Hypothalamus (tissue), 51 donors: ENCODE measurements around the gene ZDHHC7.
"Not testable (repeated sequence)": the region's sequence is repeated elsewhere in the genome, so short reads cannot be mapped to it uniquely, and the experiment has no call there.

ENCODE experiments used
- DNase-seq, 51 donors: peaks; one replicate each; lab custom pipeline; 2025; lab: John Stamatoyannopoulos, UW

The ZDHHC7 gene

DNA sequence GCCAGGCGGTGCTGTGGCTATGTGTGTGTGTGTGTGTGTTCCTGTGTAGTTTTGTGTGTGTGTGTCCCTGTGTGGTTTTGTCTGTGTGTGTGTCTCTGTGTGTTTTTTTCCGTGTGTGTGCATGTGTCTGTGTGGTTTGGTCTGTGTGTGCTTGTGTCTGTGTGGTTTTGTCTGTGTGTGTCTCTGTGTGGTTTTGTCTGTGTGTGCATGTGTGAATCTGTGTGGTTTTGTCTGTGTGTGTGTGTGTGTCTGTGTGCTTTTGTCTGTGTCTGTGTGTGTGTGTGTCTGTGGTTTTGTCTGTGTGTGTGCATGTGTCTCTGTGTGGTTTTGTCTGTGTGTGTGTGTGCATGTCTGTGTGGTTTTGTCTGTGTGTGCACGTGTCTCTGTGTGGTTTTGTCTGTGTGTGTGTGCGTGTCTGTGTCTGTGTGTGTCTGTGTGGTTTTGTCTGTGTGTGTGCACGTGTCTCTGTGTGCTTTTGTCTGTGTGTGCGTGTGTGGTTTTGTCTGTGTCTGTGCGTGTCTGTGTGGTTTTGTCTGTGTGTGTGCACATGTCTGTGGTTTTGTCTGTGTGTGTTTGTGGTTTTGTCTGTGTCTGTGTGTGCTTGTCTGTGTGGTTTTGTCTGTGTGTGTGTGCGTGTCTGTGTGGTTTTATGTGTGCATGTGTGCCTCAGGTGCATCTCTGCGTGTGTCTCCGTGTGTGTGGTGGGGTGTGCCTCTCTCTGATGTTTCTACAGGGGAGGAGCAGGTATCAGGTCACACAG, 62.3 kb downstream of the ZDHHC7 start:
- no peak for DNase-seq

DNA sequence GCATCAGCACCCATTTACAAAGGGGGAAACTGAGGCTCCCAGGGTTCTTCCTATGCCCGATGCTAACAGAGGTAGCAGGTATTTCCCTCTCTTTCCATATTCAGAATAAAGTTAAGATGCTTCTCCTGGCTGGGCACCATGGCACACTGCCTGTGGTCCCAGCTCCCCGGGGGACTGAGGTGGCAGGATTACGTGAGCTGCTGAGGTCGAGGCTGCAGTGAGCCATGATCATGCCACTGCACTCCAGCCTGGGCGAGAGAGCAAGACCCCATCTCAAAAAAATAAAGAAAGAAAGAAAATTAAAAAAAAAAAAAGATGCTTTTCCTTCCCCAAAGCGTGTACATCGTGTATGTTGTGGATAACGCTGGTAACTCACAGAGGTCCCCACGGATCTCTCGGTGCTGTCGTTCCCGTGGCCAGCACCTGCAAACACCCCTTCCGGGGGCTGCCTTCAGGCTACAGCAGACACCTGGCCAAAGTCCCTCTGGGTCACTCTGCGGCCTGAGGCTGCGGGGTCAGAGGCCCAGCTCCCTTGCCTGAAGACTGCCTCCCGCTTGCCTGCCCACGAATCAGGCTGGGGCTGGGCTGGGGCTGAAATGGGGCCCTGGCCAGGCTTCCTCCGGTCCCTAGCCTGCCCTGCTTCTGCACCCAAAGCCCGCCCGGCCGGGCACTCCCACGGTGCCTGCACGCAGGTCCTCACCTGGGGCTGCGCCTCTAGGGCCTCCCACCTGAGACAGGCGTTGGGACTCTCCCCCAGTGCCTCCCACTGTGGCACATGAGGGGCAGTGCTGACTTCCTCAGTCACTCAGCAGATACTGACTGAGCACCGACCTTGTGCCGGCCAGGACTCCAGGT, 63.1 kb downstream of the ZDHHC7 start:
- DNase-seq, result no peak

DNA sequence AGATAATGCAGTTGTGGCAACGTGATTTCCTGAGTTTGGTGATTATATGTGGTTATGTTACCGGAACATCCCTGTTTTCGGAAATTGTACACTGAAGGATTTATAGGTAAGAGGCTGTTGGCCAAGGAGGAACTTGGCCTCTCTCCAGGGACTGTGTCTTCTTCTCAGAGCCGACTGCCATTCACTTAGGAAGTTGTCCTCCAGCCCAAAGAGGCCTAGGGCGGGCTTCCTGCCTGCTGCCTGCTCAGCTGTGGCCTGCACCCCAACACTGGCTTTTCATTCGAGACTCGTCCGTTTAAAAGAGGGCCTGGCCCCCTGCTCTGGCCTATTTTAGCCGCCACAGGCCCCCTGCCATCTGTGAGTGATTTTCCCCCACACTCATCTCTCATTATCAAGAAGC, 64.3 kb downstream of the ZDHHC7 start:
- DNase-seq, result peak in 3 of 51 donors; percentile 8 to 11 (median 8)

- no peak for DNase-seq
Observed at GRCh38 chr16:84943620-84944019, 67.7 kb downstream of the ZDHHC7 start.

DNA sequence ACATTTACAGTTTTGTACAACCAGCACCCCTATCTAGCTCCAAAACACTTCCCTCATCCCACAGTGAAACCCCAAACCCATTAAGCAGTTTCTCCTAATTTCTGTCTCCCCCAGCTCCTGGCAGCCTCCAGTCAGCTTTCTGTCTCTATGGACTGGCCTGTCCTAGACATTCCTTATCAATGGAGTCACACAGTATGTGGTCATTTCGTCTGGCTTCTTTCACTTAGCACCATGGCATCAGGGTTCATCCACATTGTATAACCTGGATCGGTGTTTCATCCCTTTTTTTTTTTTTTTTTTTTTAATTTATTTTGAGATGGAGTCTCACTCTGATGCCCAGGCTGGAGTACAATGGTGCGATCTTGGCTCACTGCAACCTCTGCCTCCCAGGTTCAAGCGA, 68.5 kb downstream of the ZDHHC7 start:
- no peak for DNase-seq

GRCh38 chr16:84941921-84942320, 69.4 kb downstream of the ZDHHC7 start:
- no peak for DNase-seq

GRCh38 chr16:84940670-84941551, 70.4 kb downstream of the ZDHHC7 start:
- DNase-seq, result no peak

- not testable (repeated sequence) for DNase-seq
Observed at GRCh38 chr16:84938616-84939015, 72.7 kb downstream of the ZDHHC7 start.

- no peak for DNase-seq
Observed at GRCh38 chr16:84937196-84938005, 73.9 kb downstream of the ZDHHC7 start.

DNA sequence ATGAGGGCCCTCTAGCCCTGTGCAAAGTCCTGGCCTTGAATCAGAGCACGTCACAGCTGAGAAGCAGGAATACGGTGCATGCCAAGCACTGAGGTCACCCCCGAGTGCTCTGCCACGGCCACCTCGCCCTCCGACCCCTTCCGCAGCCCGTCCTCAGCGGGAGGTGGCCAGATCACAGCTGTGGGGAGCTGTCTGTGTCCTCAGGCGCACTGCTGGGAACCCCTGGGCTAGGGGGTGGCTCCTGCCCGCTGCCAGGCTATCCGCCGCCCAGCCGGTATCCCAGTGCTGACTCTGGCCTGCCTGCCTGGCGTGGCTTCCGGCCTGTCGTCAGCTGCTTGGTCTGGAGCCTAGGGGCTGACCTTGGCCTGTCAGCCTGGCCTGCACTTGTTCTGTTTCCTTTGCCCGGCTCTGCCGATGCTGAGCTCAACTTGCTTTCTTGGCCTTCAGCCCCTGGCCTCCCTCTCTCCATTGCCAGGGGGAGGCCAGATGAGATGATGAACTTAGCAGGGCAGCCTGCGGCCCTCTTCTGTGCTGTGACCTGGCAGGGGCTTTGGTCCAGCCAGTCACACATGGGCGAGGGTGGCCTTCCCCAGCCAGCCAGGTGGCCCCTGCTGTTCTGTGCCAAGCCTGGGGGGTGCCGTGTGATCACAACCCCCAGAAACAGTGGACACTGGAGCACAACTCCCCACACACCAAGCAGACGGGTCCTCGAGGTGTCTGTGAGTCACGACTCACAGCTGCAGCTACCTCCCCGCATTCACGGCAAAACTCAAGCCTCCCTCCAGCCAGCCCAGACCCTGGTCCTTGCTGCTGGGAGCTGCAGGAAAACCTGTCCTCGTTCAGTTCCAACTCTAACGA, 77.3 kb downstream of the ZDHHC7 start:
- DNase-seq, result peak in 46 of 51 donors; percentile 6 to 80 (median 56)

DNA sequence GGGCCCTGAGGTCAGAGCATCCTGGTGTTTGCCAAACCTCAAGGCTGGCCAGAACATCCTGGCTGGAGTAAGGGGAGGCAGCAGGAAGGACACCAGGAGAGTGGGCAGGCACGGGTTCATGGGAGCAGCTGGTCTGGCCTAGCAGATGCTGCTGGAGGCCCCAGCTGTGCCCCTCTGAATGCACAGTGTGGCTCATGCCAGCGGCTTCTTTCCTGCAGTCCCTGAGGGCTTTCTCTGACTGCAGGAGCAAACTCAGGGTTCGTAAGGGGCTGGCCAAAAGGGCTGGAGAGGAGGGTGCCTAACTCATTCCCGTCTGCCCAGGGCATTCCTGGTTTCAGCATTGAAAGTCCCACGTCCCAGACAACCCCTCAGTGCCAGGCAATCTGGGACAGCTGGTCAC, 78.7 kb downstream of the ZDHHC7 start:
- DNase-seq, result no peak

- DNase-seq, result no peak
Observed at GRCh38 chr16:84931506-84931905, 79.8 kb downstream of the ZDHHC7 start.

DNA sequence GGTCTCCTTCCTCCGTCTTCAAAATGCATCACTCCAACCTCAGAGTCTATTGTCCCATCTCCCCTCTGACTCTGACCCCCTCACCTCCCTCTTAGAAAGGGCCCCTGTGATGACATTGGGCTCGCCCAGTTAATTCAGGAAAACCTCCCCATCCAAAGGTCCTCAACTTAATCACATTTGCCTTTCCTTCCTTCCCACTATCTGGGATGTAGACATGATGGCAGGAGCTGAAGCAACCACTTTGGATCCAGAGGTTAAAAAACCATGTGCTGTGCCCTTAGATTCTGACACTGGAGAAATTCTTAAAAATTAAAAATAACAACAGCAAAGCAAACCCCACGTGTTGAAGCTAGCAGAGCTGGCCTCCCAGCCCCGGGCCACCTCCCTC, 80.2 kb downstream of the ZDHHC7 start:
- DNase-seq, result no peak

DNA sequence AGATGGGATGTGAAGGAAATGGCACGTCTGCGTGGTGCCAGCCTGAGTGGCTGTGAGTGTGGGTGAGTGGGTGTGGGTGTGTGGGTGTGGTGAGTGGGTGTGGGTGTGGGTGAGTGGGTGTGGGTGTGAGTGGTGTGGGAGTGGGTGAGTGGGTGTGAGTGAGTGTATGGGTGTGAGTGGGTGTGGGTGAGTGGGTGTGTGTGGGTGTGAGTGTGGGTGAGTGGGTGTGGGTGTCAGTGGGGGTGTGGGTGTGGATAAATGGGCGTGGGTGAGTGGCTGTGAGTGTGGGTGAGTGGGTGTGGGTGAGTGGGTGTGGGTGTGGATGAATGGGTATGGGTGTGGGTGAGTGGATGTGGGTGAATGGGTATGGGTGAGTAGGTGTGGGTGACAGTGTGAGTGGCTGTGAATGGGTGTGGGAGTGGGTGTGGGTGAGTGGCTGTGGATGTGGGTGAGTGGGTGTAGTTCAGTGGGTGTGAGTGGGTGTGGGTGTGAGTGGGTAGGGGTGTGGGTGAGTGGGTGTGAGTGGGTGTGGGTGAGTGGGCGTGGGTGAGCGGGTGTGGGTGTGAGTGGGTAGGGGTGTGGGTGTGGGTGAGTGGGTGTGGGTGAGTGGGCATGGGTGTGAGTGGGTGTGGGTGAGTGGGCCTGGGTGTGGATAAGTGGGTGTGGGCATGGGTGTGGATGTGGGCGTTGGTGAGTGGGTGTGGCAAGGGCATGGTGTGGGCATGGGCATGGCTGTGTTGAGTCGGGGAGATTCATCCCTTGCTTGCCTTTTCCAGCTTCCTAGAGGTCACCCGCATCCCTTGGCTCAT, 80.8 kb downstream of the ZDHHC7 start:
- DNase-seq, result no peak

- DNase-seq, result no peak
Observed at GRCh38 chr16:84929421-84930297, 81.7 kb downstream of the ZDHHC7 start.

DNA sequence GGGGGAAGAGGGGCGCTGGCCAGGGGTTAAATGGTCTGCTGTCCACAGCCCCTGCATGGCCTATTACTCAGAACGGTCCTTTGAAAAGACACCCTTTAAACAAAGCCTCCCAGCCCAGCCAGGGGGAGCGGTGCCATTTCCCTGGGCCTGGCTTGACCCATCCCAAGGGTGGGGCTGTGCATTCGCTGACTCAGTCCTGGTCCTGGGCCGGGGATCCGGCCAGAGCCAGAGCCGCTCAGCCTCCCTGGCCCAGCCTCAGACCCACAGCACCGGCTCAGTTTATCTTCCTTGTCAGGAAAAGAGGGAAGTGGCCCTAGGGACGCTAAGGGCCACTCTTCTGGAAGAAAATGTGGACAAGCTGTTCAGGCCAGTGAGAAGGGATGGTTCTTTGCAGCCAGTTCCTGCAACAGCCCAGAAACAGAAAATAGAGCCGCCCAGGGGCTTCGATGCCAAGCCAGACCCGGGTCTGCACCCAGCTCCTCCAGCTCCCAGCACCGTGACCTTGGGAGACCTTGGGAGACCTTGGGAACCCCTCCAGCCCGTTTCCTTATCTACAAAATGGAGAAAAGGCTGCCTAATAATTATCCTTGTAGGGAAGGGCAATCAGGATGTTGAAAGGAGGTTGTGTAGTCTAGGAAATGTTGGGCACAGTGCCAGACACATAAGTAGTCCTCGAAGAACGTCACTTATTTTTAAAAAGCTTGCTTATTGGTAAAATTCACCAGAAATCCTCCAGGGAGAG, 82.5 kb downstream of the ZDHHC7 start:
- no peak for DNase-seq
